ENCODE measurements around the gene STARD10. TPM values are rescaled to one million over a fixed set of nuclear protein-coding genes. Genes with fewer than 3 reads are reported as not detected.

The STARD10 gene
- total and polyA plus RNA-seq, 9 of the 15 experiments (the other 6 are each of a cell fraction or from before 2014, with no cell fraction given): 0.15 to 52.9 (median 32.3) TPM

DNA sequence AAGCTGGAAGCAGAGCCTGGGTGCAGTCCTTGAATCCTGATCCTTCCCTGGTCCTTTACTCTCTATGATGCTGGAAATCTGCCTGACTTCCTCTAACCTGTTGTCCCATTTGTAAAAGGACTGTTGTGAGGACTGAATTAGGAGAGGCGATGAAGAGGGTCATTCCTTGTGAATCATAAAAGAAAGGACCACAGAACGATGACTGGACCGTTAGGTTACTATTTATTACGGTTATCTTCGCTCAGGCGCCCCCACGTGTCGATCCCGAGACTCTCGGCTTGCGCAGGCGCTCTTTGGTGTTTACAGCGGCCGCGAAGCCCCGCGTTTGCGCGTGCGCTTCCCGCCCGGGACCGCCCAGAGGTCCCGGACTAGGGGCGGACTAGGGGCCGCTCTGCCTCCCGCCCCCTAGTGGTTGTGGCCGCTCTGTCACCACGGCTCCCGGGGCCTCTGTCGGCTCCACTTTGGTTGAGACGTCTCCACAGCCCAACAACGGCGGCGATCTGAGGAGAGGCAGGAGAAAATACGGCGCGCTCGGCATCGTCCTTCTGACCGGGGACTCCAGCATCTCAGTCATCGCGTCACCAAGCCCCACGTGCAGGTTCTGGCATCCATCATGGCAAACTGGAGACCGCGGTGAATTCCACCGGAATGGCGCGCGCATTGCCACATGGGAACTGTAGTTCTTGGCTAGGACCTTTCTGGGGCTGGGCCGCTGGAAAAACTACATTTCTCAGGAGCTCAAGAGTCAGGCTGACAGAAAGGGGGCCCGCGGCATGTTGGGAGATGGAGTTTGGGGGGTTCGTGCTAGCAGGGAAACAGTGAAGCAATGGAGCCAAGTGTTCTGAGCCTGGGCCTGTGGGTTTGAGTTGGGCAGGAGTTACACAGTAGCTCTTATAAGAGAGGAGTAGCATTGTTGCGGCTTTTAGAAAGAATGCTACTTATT is at the start of gene STARD10 (continued):
- no peak for TF ChIP-seq ZBTB49 (CRISPR knock-in tag; IDR thresholded peaks at IDR 0.05; ENCODE audit: borderline replicate concordance)
- peak; percentile 81 for TF ChIP-seq NR2C1 (IDR thresholded peaks at IDR 0.05)
- TF ChIP-seq NR2C1 (tag; IDR thresholded peaks at IDR 0.05): peak; percentile 85
- peak; percentile 93 for TF ChIP-seq CTBP1 (IDR thresholded peaks at IDR 0.05; ENCODE audit: borderline replicate concordance)
- no peak for TF ChIP-seq ZNF584 (CRISPR knock-in tag; IDR thresholded peaks at IDR 0.05; ENCODE audit: low read depth)
- no peak for TF ChIP-seq SPI1 (IDR thresholded peaks at IDR 0.05; ENCODE audit: borderline replicate concordance, low read depth, low read length)
- no peak for TF ChIP-seq U2AF2 (optimal IDR thresholded peaks at IDR 0.05; ENCODE audit: low read depth, low read length)
- 0 out of 2 replicates have a peak, but pooled peaks have one; percentile 41 for TF ChIP-seq ZNF583 (CRISPR knock-in tag; IDR thresholded peaks at IDR 0.05)
- no peak for TF ChIP-seq ZNF165 (CRISPR knock-in tag; IDR thresholded peaks at IDR 0.05; ENCODE audit: borderline replicate concordance)
- TF ChIP-seq LEF1 (IDR thresholded peaks at IDR 0.05): no peak
- TF ChIP-seq, protein P1, sequence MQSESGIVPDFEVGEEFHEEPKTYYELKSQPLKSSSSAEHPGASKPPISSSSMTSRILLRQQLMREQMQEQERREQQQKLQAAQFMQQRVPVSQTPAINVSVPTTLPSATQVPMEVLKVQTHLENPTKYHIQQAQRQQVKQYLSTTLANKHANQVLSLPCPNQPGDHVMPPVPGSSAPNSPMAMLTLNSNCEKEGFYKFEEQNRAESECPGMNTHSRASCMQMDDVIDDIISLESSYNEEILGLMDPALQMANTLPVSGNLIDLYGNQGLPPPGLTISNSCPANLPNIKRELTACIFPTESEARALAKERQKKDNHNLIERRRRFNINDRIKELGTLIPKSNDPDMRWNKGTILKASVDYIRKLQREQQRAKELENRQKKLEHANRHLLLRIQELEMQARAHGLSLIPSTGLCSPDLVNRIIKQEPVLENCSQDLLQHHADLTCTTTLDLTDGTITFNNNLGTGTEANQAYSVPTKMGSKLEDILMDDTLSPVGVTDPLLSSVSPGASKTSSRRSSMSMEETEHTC (IDR thresholded peaks at IDR 0.05): peak; percentile 42; the same call in 1 of the 2 replicates
- TF ChIP-seq MTA2 (IDR thresholded peaks at IDR 0.05; ENCODE audit: low read depth): no peak
- TF ChIP-seq ATF6 (CRISPR knock-in tag; IDR thresholded peaks at IDR 0.05): no peak
- peak; percentile 65 for TF ChIP-seq PHF20 (IDR thresholded peaks at IDR 0.05; ENCODE audit: partially characterized antibody)
- TF ChIP-seq JUND (IDR thresholded peaks at IDR 0.05; ENCODE audit: borderline replicate concordance, low read depth, low read length): peak; percentile 65
- peak; percentile 50; the same call in 1 of the 3 replicates for TF ChIP-seq JUND (tag; IDR thresholded peaks at IDR 0.05; ENCODE audit: borderline replicate concordance, low read depth, low read length)
- TF ChIP-seq MYC (IDR thresholded peaks at IDR 0.05; ENCODE audit: low read depth, low read length): peak; percentile 47
- peak; percentile 60; the same call in 1 of the 2 replicates for TF ChIP-seq MYC (CRISPR knock-in tag; IDR thresholded peaks at IDR 0.05; ENCODE audit: borderline replicate concordance, low read depth)
- peak; percentile 82 for TF ChIP-seq CREM (IDR thresholded peaks at IDR 0.05; ENCODE audit: low read depth)
- peak; percentile 56; the same call in 1 of the 2 replicates for TF ChIP-seq NFE2 (IDR thresholded peaks at IDR 0.05; ENCODE audit: low read depth)
- peak; percentile 67 for TF ChIP-seq SMC3 (conservative IDR thresholded peaks at IDR 0.05; ENCODE audit: insufficient read depth, low read depth, low read length)
- peak in 1 of 2 experiments; percentile 66; a peak in 2 of 4 replicates for TF ChIP-seq TBL1XR1 (IDR thresholded peaks at IDR 0.05; ENCODE audit: low read length in 2 of 2)
- no peak for TF ChIP-seq KLF13 (tag; IDR thresholded peaks at IDR 0.05; ENCODE audit: borderline replicate concordance, low read depth)
- peak; percentile 89 for TF ChIP-seq ATF7 (IDR thresholded peaks at IDR 0.05)

Data from K562 (cell line).